PC-9 (cell line): Measurements from ENCODE around the gene EBNA1BP2. TPM values are rescaled to one million over a fixed set of nuclear protein-coding genes. Genes with fewer than 3 reads are reported as not detected.

Experiments used
- BruUV-seq: library from RNA; stranded (reverse); fragments of 400-500 nt; replicated peaks from 2 replicates; lab custom pipeline; 2021; lab: Mats Ljungman, UMichigan
- CTCF ChIA-PET: fragments of 300-600 bp; sonication (Branson Sonifier 250); formaldehyde crosslinking; loops from one replicate; lab custom pipeline; 2022; ENCODE audit warnings: antibody characterized with exemption; lab: Charles Lee
- POLR2A ChIA-PET: fragments of 300-600 bp; sonication (Branson Sonifier 250); formaldehyde crosslinking; loops from one replicate; lab custom pipeline; 2022; ENCODE audit warnings: antibody characterized with exemption; ENCODE audit not compliant: unreplicated experiment; lab: Charles Lee
- DNase-seq, 2 experiments: peaks; one replicate each; pipeline versions ENCODE4 v3.0.0 to v3.0.0-alpha.2; 2015 to 2022; ENCODE audit warnings: mixed read lengths in 1 of 2
- H2AFZ ChIP-seq: fragments of 200-600 bp; sonication (generic); 2 replicates; pipeline ENCODE4 v1.8.1; 2017; ENCODE audit warnings: antibody characterized with exemption
- H3F3A ChIP-seq: fragments of 200-600 bp; sonication (generic); 2 replicates; pipeline ENCODE4 v1.8.1; 2017; ENCODE audit warnings: antibody characterized with exemption, mild to moderate bottlenecking, low read depth; ENCODE audit not compliant: insufficient read depth
- H3K27ac ChIP-seq: fragments of 200-600 bp; sonication (generic); 2 replicates; pipeline ENCODE4 v1.6.1; 2016; ENCODE audit warnings: mixed run types
- H3K27me3 ChIP-seq: fragments of 200-600 bp; sonication (generic); 2 replicates; pipeline ENCODE4 v1.6.1; 2016; ENCODE audit warnings: low read depth, mixed run types; ENCODE audit not compliant: insufficient read depth
- H3K36me3 ChIP-seq: fragments of 200-600 bp; sonication (generic); 2 replicates; pipeline ENCODE4 v1.6.1; 2016; ENCODE audit warnings: low read depth, mixed run types
- H3K4me1 ChIP-seq: fragments of 200-600 bp; sonication (generic); replicated peaks from 2 replicates; pipeline ENCODE4 v1.6.1; 2016; ENCODE audit warnings: mixed run types; ENCODE audit not compliant: insufficient read depth
- H3K4me2 ChIP-seq: fragments of 200-600 bp; sonication (generic); 2 replicates; pipeline ENCODE4 v1.6.1; 2017; ENCODE audit warnings: mixed run types
- H3K4me3 ChIP-seq: fragments of 200-600 bp; sonication (generic); 2 replicates; pipeline ENCODE4 v1.6.1; 2016; ENCODE audit warnings: mixed run types
- H3K79me2 ChIP-seq: fragments of 200-600 bp; sonication (generic); 2 replicates; pipeline ENCODE4 v1.6.1; 2017; ENCODE audit warnings: low read depth, mixed run types
- H3K9me2 ChIP-seq: fragments of 200-600 bp; sonication (generic); 2 replicates; pipeline ENCODE4 v1.8.1; 2017; ENCODE audit warnings: mild to moderate bottlenecking; ENCODE audit not compliant: insufficient read depth
- H3K9me3 ChIP-seq: fragments of 200-600 bp; sonication (generic); 2 replicates; pipeline ENCODE4 v1.8.1; 2016; ENCODE audit warnings: low read depth; ENCODE audit not compliant: insufficient read depth
- H4K20me1 ChIP-seq: fragments of 200-600 bp; sonication (generic); 2 replicates; pipeline ENCODE4 v1.8.1; 2017; ENCODE audit not compliant: insufficient read depth
- CTCF ChIP-seq: fragments of 200-600 bp; sonication (generic); conservative IDR thresholded peaks from 2 replicates; pipeline ENCODE4 v1.6.1; 2017; ENCODE audit warnings: mixed run types, antibody characterized with exemption, mild to moderate bottlenecking, moderate library complexity
- EZH2 ChIP-seq: fragments of 200-600 bp; sonication (generic); IDR thresholded peaks from 2 replicates; pipeline ENCODE4 v1.8.0; 2017; ENCODE audit warnings: antibody characterized with exemption, low read depth
- intact Hi-C: fragments of 100-400 bp; cut with micrococcal nuclease; formaldehyde crosslinking; loops from one replicate; pipeline ENCODE4 v1.10.0; 2022; ENCODE audit not compliant: unreplicated experiment
- total RNA-seq: library from RNA; stranded (reverse); gene quantifications from 2 replicates; pipeline ENCODE4 v1.2.3, GENCODE V29; 2021

The EBNA1BP2 gene
- total RNA-seq, 1 experiment from 2014 or later, result 153 TPM

GRCh38 chr1:43165765-43166164 lies 6.3 kb downstream of the EBNA1BP2 start:
- Histone ChIP-seq H3K36me3 (peaks cover 59% of the 10 kb centered on the region), H3K79me2 (peaks cover 27% of the 10 kb centered on the region), H4K20me1 (peaks cover 11% of the 10 kb centered on the region), H3K4me2 (no peak overlapping the region), H3K4me3 (no peak overlapping the region), H2AFZ (no peak overlapping the region), H3K27ac (no peak overlapping the region), H3K27me3 (no peaks in the 10 kb centered on the region), H3K9me2 (no peaks in the 10 kb centered on the region), H3K4me1 (peaks cover 7% of the 10 kb centered on the region; the same call in 1 of the 2 replicates), H3K9me3 (no peaks in the 10 kb centered on the region), H3F3A (peaks cover 15% of the 10 kb centered on the region)
- intact Hi-C loops, result no loop called here
- DNase-seq, result no peak
- no TSS peak for BruUV-seq
- TF ChIP-seq EZH2, result no peak
- TF ChIP-seq CTCF, result no peak
- POLR2A ChIA-PET, result interaction anchor here (0.6 kb wide), 1 partner anchor 155 kb away, joined by 3 read pairs; no protein-coding TSS in a partner anchor
- CTCF ChIA-PET, result no interaction called here

GRCh38 chr1:43165162-43165561 lies 6.9 kb downstream of the EBNA1BP2 start:
- intact Hi-C loops, result no loop called here
- H4K20me1 ChIP-seq, result peaks cover 10% of the 10 kb centered on the region
- ChIA-PET CTCF (no interaction called here), POLR2A (interaction anchor here (0.6 kb wide), 1 partner anchor 155 kb away, joined by 3 read pairs; no protein-coding TSS in a partner anchor)
- no peaks in the 10 kb centered on the region for H3K9me3 ChIP-seq
- peaks cover 53% of the 10 kb centered on the region for H3K36me3 ChIP-seq
- 0 out of 2 replicates have a peak, but pooled peaks cover under 1% of the 10 kb centered on the region for H3K4me1 ChIP-seq
- H3K79me2 ChIP-seq, result peaks cover 21% of the 10 kb centered on the region
- H3K4me2 ChIP-seq, result no peak overlapping the region
- no peaks in the 10 kb centered on the region for H3K27me3 ChIP-seq
- peaks cover 19% of the 10 kb centered on the region for H3F3A ChIP-seq
- H2AFZ ChIP-seq, result no peak overlapping the region
- TF ChIP-seq EZH2 (no peak), CTCF (no peak)
- BruUV-seq, result no TSS peak
- H3K9me2 ChIP-seq, result no peaks in the 10 kb centered on the region
- no peak for DNase-seq
- H3K27ac ChIP-seq, result no peak overlapping the region
- no peak overlapping the region for H3K4me3 ChIP-seq

GRCh38 chr1:43156026-43156425 lies 16.1 kb downstream of the EBNA1BP2 start:
- intact Hi-C loops, result no loop called here
- no peak overlapping the region for H3K4me2 ChIP-seq
- H3K4me3 ChIP-seq, result no peak overlapping the region
- H4K20me1 ChIP-seq, result no peaks in the 10 kb centered on the region
- H3K27me3 ChIP-seq, result no peaks in the 10 kb centered on the region
- no peak overlapping the region for H3K27ac ChIP-seq
- no peak for DNase-seq
- CTCF ChIA-PET, result no interaction called here
- no peaks in the 10 kb centered on the region for H3K36me3 ChIP-seq
- no peak for TF ChIP-seq EZH2
- TF ChIP-seq CTCF, result no peak
- no peaks in the 10 kb centered on the region; the same call in 1 of the 2 replicates for H3K9me2 ChIP-seq
- no TSS peak for BruUV-seq
- POLR2A ChIA-PET, result no interaction called here
- H3K4me1 ChIP-seq, result no peaks in the 10 kb centered on the region
- no peaks in the 10 kb centered on the region for H3K9me3 ChIP-seq
- no peak overlapping the region for H2AFZ ChIP-seq
- H3K79me2 ChIP-seq, result no peaks in the 10 kb centered on the region
- H3F3A ChIP-seq, result peaks cover 4% of the 10 kb centered on the region; the same call in 1 of the 2 replicates
